SK-N-SH treated with all-trans-retinoic acid at 6 μM for 48 hours (cell line): ENCODE measurements around the gene EID3.

ENCODE experiments used
- BACH2 ChIP-seq: fragments of 250-450 bp; sonication (Bioruptor Pico); IDR thresholded peaks from 2 replicates; pipeline ENCODE4 v1.9.0; 2021; ENCODE audit warnings: mild to moderate bottlenecking, borderline replicate concordance
- CSDC2 ChIP-seq: fragments of 250-450 bp; sonication (Bioruptor Pico); IDR thresholded peaks from 2 replicates; pipeline ENCODE4 v1.5.0; 2020; ENCODE audit warnings: mild to moderate bottlenecking, moderate library complexity
- OSR1 ChIP-seq: fragments of 250-450 bp; sonication (Bioruptor Pico); IDR thresholded peaks from 2 replicates; pipeline ENCODE4 v1.8.0; 2022; ENCODE audit warnings: moderate library complexity, mild to moderate bottlenecking, inconsistent platforms
- SNAI2 ChIP-seq: fragments of 250-450 bp; sonication (Bioruptor Pico); IDR thresholded peaks from 2 replicates; pipeline ENCODE4 v1.5.0; 2020; ENCODE audit warnings: mild to moderate bottlenecking, moderate library complexity
- TOX ChIP-seq: fragments of 250-450 bp; sonication (Bioruptor Pico); IDR thresholded peaks from 2 replicates; pipeline ENCODE4 v1.8.0; 2021; ENCODE audit warnings: mild to moderate bottlenecking, moderate library complexity, borderline replicate concordance
- ZNF70 ChIP-seq: fragments of 450-650 bp; formaldehyde crosslinking; IDR thresholded peaks from 2 replicates; pipeline ENCODE4 v1.5.0; 2020; ENCODE audit warnings: mild to moderate bottlenecking, moderate library complexity
- TF ChIP-seq, protein P1 (sequence below): fragments of 250-450 bp; sonication (Bioruptor Pico); IDR thresholded peaks from 2 replicates; pipeline ENCODE4 v1.8.0; 2021; ENCODE audit warnings: low read depth, mild to moderate bottlenecking, moderate library complexity, borderline replicate concordance
- TF ChIP-seq, protein P2 (sequence below): fragments of 250-450 bp; sonication (Bioruptor Pico); IDR thresholded peaks from 2 replicates; pipeline ENCODE4 v1.5.0; 2020; ENCODE audit warnings: mild to moderate bottlenecking, moderate library complexity

DNA sequence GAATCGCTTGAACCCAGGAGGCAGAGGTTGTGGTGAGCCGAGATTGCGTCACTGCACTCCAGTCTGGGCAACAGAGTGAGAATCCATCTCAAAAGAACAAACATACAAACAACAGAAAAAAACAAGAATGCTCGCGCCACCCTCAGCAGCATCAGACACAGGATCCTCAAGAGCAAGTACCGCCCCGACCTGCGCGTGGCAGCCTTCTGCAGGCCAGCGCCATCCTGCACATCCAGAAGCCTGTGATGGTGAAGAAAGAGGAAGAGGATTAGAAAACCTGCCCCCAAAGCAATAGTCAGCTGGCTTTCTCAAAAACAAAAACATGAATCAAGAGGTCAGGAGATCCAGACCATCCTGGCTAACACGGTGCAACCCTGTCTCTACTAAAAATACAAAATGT is 30.0 kb upstream of the EID3 start:
- TF ChIP-seq CSDC2 (CRISPR knock-in tag) = no peak
- TF ChIP-seq, protein P1, sequence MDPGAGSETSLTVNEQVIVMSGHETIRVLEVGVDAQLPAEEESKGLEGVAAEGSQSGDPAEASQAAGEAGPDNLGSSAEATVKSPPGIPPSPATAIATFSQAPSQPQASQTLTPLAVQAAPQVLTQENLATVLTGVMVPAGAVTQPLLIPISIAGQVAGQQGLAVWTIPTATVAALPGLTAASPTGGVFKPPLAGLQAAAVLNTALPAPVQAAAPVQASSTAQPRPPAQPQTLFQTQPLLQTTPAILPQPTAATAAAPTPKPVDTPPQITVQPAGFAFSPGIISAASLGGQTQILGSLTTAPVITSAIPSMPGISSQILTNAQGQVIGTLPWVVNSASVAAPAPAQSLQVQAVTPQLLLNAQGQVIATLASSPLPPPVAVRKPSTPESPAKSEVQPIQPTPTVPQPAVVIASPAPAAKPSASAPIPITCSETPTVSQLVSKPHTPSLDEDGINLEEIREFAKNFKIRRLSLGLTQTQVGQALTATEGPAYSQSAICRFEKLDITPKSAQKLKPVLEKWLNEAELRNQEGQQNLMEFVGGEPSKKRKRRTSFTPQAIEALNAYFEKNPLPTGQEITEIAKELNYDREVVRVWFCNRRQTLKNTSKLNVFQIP (CRISPR knock-in tag) = no peak
- TF ChIP-seq BACH2 (CRISPR knock-in tag) = no peak
- TF ChIP-seq, protein P2, sequence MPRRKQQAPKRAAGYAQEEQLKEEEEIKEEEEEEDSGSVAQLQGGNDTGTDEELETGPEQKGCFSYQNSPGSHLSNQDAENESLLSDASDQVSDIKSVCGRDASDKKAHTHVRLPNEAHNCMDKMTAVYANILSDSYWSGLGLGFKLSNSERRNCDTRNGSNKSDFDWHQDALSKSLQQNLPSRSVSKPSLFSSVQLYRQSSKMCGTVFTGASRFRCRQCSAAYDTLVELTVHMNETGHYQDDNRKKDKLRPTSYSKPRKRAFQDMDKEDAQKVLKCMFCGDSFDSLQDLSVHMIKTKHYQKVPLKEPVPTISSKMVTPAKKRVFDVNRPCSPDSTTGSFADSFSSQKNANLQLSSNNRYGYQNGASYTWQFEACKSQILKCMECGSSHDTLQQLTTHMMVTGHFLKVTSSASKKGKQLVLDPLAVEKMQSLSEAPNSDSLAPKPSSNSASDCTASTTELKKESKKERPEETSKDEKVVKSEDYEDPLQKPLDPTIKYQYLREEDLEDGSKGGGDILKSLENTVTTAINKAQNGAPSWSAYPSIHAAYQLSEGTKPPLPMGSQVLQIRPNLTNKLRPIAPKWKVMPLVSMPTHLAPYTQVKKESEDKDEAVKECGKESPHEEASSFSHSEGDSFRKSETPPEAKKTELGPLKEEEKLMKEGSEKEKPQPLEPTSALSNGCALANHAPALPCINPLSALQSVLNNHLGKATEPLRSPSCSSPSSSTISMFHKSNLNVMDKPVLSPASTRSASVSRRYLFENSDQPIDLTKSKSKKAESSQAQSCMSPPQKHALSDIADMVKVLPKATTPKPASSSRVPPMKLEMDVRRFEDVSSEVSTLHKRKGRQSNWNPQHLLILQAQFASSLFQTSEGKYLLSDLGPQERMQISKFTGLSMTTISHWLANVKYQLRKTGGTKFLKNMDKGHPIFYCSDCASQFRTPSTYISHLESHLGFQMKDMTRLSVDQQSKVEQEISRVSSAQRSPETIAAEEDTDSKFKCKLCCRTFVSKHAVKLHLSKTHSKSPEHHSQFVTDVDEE = no peak
- TF ChIP-seq ZNF70 (CRISPR knock-in tag) = no peak
- TF ChIP-seq SNAI2 (CRISPR knock-in tag) = no peak
- no peak for TF ChIP-seq TOX (CRISPR knock-in tag)
- no peak for TF ChIP-seq OSR1 (CRISPR knock-in tag)
